Measurements from ENCODE around the gene FCER2.

DNA sequence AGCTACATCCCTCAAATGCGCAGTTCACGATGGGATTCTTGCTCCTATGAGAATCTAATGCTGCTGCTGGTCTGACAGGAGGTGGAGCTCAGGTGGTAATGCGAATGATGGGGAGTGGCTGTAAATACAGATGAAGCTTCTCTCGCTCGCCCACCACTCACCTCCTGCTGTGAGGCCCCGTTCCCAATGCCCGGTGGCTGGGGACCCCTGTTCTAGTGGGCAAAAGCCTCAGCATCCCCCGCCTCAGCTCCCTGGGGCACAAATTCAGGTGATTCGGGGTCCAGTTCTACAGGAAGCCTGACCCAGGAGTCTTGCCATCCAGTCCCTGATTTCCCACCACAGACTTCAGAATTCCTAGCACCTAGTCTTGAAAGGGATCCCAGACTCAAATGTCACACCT, 29.4 kb downstream of the FCER2 start:
- TF ChIP-seq EZH2 (IDR thresholded peaks at IDR 0.05; ENCODE audit: borderline replicate concordance, low read depth, low read length, poor library complexity, severe bottlenecking), result no peak
- TF ChIP-seq, protein P1, sequence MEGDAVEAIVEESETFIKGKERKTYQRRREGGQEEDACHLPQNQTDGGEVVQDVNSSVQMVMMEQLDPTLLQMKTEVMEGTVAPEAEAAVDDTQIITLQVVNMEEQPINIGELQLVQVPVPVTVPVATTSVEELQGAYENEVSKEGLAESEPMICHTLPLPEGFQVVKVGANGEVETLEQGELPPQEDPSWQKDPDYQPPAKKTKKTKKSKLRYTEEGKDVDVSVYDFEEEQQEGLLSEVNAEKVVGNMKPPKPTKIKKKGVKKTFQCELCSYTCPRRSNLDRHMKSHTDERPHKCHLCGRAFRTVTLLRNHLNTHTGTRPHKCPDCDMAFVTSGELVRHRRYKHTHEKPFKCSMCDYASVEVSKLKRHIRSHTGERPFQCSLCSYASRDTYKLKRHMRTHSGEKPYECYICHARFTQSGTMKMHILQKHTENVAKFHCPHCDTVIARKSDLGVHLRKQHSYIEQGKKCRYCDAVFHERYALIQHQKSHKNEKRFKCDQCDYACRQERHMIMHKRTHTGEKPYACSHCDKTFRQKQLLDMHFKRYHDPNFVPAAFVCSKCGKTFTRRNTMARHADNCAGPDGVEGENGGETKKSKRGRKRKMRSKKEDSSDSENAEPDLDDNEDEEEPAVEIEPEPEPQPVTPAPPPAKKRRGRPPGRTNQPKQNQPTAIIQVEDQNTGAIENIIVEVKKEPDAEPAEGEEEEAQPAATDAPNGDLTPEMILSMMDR (conservative IDR thresholded peaks at IDR 0.05; ENCODE audit: low read depth, low read length), result no peak
